Measurements from ENCODE around the gene ANKRD1.
"Not testable (repeated sequence)": the region's sequence is repeated elsewhere in the genome, so short reads cannot be mapped to it uniquely, and the experiment has no call there.

The ANKRD1 gene

DNA sequence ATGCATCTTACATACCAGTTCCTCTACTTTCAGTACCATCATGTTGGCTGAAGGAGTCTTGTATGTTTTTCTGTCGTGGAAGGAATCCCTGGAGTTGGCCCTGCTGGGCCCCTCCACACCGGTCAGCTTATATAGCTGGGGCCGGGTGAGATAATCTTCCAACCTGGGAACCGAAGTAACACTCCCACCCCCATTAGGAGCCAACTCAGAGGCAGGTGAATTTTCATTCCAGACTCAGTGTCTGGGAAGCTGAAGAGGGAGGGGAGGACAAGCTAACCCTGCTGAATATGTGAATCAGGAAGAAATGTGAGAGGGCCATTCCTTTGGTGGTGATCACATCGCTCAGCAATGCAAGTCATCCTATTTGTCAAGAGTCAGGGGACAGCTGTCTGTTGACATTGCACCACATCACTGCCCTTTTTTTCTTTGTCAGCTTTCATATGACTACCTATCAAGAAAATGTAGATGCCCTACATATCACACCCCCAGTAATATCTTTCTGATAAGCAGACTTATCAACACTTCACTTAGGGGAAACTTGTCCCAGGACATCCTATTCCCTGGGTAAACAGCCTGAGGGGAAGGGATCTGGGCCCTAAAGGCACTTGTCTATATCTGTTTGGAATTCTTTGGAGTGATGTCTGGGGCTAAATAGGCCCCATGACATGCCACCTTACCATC, at the start of gene ANKRD1:
Gene ANKRD1 (minus strand): TSS at position 102 of the 681 bp plus-strand sequence. CDS start 60 bp downstream, at position 42.
- DNase-seq: no peak

DNA sequence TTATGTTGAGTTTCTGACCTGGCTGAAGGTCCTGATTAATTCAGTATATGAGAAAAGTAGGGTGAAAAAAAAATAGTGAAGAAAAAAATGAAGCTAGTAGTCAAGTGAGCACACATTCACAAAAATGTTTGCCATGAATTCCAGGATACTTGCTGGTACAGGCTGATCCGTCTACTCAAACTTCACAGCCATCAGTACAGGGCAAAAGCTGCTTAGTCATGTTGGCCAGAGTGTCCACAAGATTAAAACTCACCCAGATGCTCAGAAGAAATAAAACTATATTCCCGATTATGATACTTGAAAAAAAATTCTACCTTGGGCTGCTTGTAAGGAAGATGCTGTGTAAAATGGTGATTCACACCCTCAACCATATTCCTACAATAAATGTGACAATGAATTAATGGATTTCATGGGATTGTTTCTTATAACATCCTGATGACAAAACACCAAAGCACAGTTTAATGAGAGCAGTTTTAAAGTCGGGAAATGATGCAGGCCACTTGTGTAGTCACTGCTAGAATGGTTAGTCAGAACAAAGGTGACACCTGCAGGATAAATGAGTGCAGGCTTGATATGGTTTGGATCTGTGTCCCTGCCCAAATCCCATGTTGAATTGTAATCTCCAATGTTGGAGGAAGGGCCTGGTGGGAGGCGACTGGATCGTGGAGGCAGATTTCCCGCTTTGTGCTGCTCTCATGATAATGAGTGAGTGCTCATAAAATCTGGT, 49.2 kb upstream of the ANKRD1 start:
- DNase-seq: no peak

DNA sequence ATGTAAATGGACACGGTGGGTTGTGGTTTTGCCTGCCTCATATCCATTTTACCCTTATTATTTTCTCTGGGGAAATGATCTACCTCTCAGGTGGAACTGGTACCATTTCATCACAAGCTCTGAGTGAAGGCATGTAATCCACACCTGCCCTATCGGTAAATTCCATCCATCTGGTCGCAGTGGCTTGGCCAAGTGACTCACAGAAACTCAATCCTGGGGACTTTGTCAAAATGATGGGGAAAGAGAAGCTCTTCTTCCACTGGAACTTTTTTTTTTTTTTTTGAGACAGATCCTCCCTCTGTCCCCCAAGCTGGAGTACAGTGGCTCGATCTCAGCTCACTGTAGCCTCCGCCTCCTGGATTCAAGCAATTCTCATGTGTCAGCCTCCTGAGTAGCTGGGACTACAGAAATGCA, 48.2 kb upstream of the ANKRD1 start:
- no peak for DNase-seq

DNA sequence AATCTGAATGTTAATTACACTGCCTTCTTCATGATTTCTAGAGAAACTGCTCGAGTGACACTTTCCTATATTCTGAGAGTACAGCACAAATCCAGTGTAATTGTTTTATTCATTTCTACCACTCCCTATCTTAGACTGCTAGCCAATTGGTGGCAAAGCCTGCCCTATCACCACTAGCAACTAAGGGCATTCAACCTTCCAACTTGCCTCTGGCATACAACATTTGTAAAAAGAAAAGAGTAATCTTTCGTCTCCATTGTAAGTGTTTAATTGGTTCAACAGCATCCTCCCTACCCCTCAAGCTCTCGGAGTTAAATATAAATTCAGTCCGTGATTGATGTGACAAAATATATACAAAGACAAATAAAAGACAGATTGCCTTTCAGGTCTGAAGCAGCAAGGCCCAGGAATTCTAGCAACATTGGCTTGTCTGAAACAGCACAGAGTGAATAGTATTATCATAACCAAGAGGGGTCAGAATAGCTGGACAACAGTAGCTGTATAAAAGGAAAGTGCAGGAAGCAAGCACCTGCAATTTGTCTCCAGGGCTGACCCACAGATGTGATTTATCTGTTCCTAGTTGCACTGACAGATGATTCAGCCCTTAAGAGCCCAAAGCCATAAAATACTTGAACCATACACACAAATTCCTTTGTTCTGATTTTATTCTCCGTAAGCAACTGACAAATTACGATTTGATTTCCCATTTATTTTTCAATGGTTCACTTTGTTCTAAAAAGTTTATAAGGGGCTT, 47.6 kb upstream of the ANKRD1 start:
- DNase-seq: no peak

DNA sequence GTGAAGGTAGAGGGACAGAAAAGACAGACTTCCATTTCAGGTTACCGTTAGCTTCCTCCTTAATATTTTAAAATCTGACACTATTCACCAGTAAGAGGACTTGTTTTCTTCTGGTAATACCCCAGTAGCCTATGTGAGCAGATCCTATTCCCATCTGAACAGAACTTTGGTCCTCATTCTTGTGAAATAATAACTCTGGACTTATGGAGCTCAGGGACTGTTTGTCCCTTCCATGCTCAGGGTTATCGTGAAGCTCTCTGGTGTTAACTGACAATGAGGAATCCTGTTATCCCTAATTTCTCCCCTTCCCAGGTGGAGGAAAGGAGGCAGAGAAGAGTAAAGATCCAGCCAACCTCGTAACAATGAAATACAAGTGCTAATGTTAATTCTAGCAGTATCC, 47.0 kb upstream of the ANKRD1 start:
- no peak for DNase-seq

DNA sequence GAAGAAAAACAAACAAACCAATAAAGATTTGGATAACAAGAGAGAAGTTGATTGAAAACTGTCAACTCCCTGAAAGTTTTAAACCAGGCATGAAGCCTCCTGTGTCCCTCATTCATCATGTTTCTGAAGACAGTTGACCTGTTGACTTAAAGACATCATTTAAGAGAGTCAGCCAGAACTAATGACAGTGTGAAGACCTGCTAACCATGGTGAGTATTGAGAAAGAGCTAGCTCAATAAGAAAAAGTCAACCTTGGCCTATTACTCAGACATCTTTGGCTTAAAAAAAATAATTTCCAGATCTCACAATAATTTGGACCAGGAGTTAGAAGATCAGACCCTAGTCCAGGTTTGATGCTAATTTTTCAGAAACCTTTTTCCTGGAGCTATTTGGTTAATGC, 45.3 kb upstream of the ANKRD1 start:
- no peak for DNase-seq

DNA sequence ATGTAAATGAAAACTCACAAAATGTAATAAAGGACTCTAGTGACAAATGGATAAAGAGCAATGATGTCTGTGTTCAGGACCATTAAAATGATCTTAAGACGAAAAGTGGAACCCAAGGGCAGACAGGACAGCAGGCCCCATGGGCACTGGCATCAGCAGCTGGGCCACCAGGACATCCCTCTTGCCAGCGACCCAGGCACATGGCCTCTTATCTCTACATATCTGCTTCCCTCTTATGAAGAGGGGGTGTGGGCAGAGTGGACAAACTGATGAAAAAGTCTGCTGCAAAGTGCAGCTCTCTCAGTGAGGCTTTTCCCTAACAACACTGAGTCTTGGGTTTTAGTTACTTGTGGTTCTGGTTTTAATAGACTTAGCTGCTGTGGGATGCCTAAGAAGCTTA, 44.8 kb upstream of the ANKRD1 start:
- DNase-seq: no peak

DNA sequence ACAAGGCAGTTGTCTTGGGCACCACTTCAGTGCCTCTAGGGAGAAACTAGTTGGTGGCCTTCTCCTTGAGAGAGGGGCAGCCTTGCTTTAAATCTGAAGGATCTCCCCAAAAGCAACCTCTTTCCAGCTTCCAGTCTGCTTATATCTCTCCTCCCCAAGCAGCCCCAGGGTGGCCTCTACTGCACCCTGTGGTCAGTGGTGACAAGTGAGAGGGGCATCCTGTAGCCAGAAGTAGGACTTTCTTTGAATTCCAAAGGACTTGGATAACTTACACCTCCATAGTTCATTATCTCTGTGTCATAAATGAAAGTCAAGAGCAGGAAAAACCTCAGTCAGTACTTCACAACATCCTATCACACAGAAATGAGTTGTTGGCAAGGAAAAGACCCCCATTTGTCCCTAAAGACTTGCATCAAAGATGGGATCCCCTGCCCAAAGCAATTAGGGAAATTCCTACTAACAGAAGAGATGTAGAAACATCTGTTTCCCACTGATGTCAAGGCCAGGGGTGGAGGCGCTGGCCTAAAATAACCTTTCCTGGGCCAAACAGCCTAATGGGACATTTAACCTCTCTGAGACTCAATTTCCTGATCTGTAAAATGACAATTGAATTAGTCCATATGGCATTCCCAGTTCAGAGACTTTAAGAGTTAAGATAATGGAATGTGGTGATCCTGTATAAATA, 44.0 kb upstream of the ANKRD1 start:
- no peak for DNase-seq

DNA sequence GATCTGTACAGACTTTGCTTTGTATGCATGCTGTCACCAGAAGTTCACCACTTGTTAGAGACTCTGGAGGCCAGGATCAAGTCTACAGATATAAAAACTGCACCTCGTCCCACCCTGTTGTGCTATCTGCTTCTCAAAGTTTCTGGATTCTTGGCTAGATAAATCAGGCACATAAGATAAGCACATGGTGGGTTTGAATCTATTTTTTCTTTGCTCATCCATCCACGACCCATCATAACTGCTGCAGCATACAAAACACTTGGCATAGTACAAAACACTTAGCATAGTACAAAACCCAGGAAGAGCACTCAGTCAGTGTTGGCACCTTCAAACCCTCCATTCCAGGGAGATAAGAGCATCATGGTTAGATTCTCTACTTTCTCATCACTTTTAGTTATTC, 42.4 kb upstream of the ANKRD1 start:
- DNase-seq: no peak

DNA sequence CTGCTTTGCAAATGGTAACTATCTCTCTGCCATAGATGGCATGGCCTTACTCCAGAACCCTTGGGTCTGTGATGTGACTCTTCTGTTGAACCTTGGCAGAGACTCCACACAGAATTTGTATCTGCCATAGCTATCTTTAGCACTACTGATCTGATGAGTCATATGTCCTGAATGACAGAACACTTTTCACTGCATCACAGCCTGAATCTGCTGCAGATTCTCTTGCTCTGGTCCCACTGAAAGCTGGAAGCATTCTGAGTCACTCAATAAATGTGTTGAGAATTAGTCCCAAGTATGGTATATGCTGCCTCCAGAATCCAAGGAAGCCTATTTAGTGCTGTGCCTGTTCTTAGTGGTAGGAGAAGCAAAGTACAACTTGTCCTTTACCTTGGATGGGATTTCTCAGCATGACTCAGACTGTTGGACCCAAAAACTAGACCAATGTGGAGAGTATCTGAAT, 39.5 kb upstream of the ANKRD1 start:
- DNase-seq: peak in 4 of 56 donors; percentile 2 to 20 (median 6)

DNA sequence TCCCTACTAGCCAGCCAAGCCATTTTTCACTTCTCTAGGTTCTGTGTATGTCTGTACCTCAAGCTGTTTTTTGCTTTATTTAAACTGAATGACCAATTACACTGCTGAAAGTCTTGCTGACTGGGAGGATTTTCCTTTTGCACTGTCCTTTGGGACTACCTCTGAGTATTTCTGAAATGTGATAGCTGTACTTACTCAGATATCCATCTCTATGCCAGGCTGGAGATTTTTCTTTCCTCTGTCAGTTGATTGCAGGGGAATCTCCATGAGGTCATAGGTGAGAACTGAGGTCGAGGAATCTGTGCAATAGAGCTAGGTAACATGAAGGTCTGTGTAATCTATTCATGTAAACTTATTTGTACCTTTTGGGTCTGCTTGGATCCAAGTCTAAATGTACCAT, 38.9 kb upstream of the ANKRD1 start:
- DNase-seq: no peak

DNA sequence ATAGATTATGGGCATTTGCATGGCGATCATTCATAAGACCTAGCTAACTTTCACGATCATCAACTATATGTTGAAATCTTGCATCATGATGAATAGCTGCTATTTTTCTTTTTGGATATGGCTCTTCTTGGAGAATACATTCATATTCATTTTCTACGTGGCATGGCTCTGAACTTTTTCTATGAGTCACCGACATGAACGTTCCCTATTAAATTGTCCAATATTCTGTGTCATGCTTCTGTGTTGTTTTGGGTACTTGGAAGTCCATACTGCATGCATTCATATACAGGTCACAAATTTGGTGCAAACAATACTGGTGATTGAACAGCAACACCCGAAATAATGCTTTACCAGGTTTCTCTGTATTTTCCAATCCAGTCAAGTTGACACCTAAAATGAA, 37.9 kb upstream of the ANKRD1 start:
- no peak for DNase-seq

DNA sequence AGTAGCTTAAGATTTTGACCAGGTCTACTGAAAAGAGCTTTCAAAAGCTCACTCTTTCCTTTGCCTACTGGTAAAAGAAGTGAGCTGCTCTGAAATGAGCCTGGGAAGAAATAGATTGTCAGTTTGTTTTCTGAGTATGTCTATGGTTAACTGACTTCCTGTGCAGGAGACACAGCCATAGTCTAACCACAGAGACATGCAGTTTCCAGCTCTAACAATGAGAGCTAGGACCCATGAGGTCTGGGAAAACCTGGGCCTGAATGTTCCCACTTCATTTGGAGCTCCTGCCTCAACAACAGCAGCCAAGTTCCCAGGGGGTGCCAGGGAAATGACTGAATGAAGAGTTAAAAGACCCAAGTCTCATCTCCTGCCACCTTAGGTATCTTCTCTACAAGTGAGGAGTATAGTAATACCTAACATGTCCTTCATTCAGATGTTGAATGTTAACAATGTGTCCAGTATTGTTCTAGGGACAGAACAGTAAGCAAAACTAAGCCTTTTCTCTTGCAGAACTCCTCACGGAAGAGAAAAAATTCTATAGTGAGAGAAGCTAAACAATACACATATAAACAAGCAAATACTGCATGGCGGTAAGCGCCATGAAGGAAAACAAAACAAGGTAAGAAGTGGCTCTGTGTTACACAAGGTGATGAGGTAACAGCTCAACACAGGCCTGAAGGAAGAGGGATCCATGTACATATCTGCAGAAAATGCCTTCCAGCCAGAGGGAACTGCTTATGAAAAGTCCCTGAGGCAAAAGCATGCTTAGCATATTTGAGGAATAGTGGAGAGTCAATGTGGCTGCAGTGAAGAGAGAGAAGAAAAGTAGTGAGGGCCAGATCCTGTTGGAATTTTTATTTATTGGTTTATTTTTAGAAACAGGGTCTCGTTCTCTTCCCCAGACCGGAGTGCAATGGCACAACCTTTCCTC, 26.4 kb upstream of the ANKRD1 start:
- no peak for DNase-seq

DNA sequence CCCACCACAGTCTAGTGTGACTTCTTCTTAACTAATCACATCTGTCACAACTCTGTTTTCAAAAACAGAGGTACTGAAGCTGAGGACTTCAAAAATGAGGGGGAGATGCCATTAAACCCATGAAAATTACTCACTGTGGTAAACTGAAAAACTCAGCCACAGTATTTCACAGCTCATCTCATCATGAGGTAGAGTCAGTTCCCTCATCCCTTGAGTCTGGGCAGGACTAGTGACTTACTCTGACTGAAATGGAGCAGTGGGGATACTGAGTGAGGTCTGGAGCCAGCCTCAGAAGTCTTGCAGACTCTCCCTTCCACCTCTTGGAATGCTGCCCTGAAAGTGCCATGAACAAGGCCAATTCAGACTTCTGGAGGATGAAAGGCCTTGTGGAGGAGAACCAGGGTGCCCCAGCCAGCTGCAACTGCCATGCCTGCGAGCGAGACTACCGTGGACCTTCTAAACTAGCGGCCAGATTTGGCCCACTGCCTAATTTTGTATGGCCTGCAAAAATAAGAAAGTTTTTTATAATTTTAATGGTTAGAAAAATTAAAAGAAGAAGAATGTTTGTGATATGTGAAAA, 24.7 kb upstream of the ANKRD1 start:
- peak in 32 of 56 donors; percentile 2 to 67 (median 20) for DNase-seq

DNA sequence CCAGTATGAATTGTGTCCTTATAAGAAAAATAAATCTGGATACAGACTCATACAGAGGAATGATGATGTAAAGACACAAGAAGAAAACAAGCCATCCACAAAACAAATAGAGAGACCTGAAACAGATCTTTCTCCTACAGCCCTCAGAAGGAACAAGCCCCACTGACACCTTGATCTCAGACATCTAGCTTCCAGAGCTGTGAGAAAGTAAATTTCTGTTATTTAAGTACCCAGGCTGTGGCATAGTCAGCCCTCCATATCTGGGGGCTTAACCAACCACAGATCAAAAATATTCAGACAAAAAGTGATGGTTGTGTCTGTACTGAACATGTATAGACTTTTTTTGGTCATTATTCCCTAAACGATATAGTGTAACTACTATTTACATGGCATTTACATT, 23.9 kb upstream of the ANKRD1 start:
- no peak for DNase-seq

DNA sequence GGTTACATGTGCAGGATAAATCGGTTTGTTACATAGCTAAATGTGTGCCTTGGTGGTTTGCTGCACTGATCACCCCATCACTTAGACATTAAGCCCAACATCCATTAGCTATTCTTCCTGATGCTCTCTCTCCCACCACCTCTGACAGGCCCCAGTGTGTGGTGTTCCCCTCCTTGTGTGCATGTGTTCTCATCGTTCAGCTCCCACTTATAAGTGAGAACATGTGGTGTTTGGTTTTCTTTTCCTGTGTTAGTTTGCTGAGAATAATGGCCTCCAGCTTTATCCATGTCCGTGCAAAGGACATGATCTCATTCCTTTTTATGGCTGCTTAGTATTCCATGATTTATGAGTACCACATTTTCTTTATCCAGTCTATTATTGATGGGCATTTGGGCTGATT, 22.1 kb upstream of the ANKRD1 start:
- DNase-seq: not testable (repeated sequence)

DNA sequence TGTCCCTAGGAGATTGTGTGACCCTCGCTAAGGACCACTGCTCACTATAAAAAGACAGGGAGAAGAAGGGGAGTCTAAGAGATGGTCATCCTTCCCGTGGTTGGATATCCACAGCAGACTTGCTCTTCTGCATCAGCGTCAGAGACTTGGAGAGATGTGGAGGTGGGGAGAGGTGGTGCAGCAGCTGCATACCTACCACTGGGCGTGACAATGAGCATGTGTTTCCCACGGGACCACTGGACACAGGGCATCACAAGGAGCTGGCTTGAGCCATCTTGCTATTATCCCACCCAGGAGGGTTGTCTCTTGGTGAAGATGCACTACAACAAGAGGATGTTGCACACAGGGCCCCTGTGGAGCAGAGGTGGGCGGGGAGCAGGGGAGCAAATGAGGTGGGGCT, 18.8 kb upstream of the ANKRD1 start:
- no peak for DNase-seq

DNA sequence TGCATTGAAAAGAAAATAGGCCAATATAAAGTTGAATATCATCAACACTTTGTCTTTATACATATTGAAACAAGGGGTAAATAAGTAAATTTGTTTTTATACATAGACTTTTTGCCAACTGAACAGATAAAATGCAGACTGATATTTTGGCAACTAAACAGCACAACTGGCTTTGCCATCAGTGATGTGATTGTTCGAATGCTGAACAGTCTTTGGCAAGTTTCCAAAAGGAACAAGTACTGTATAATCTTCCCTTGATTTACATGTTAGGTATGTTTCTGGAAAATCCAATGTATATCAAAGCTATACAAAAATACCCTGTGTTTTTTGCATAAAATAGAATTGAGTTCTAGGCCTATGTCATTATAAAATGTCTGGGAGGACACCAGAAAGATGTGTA, 18.2 kb upstream of the ANKRD1 start:
- no peak for DNase-seq

DNA sequence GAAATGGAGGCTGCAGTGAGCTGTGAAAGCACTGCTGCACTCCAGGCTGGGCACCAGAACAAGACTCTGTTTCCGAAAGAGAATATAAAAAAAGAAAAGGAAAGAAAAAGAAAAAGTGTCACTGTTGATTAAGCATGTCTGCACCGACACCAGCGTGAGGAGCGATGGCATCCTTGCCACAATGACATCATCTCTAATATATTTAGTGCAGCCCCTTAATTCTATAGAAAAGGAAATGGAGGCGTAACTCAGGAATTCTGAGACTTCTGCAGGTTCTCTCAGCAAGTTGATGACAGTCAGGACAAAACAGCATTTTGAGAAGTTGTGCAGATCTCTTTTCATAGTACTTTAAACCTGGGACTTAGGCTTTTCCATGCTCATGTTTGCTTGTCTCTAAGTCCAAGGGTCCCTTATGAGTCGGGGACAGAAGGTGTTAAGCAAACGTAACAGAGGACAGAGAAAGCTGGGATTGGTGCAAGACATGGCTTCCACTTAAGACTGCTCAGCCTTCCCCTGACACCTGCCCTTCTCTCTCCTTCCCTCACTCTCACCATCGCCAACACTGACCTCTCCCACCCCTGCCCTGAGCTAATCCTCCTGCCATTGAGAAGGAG, 16.9 kb upstream of the ANKRD1 start:
- DNase-seq: no peak

DNA sequence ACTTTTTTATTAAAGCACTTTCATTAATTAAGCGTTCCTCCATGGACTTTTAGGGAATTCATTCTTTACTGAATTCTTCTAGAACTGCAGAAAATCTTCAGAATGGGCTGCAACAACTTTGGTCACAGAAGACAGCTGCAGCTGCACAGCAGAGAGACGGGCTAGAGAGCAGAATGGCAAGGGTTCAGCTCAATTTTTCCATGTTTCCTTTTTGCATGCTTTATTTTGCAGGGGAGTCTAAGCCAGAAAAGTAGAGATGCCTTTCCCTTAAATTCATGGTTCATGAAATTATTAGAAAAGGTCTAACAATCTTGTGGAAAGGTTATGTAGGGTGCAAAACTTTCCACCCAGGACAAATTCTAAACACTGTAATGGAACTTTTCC, 15.4 kb upstream of the ANKRD1 start:
- DNase-seq: no peak

Data from amygdala (tissue), 56 donors.